GM23338 (cell line): ENCODE results near the gene VSIG10L.

ENCODE experiments used
- CTCF ChIP-seq, 2 experiments: fragments of 200-600 bp in 1 of 2; sonication (generic) in 1 of 2; conservative IDR thresholded peaks; 2 replicates each; pipeline versions ENCODE4 v1.5.1 to v1.6.1; 2016 to 2017; ENCODE audit warnings: antibody characterized with exemption in 2 of 2, low read depth in 2 of 2, mild to moderate bottlenecking in 2 of 2, moderate library complexity in 1 of 2
- EZH2phosphoT487 ChIP-seq: fragments of 200-600 bp; sonication (generic); IDR thresholded peaks from one replicate; pipeline ENCODE4 v1.8.1; 2018; ENCODE audit warnings: antibody characterized with exemption; ENCODE audit not compliant: unreplicated experiment

DNA sequence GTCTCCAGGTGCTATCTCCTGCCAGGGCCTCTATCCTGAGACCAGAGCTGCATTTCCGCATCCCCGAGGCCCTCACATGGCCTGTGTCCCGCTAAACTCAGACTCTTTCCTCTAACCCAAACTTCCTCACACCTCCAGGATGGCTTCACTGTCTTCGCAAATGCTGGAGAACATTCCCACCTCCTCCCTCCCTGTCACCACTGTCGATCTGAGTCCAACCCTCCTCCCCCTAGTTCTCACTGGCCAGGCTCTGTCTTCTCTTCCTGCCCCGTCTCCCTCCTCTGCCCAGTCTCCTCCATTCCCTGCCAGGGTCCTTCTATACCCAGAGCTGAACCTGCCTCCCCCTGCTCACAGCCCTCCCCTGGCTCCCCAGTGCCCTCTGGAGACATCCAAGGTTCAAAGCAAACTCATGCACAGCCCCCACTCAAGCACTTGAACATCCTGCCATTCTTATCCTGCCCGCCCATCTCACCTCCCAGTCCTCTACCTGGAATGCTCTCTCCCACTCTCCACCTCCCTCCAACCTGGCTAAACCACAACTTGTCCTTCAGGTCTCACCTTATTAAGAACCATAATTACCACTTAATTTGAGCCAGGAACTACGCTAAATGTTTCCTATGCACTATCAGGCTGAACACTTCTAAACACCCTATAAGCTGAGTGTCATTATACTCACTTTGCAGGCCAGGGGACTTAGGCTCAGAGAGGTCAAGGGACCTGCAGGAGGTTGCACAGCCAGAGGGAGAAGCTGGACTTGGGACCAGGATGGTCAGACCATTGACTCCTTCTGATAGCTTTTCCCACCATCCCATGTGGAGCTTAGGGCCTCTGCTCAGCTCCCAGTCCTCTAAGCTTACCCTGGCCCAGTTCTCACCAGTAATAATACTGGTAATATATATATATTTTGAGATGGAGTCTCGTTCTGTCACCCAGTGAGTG is 961 bp upstream of the VSIG10L start:
- TF ChIP-seq CTCF (conservative IDR thresholded peaks at IDR 0.05; ENCODE audit: low read depth in 2 of 2), result no peak
- no peak for TF ChIP-seq EZH2phosphoT487
